SJSA1 (cell line): Measurements from ENCODE around the gene DEPDC1B. TPM values are rescaled to one million over a fixed set of nuclear protein-coding genes. Genes with fewer than 3 reads are reported as not detected.
"Not testable (repeated sequence)": the region's sequence is repeated elsewhere in the genome, so short reads cannot be mapped to it uniquely, and the experiment has no call there.

Experiments used
- DNase-seq, 2 experiments: peaks; one replicate each; pipeline ENCODE4 v3.0.0-alpha.2; 2015 to 2020; ENCODE audit warnings: low spot score in 2 of 2, low read depth in 1 of 2
- H3K27ac ChIP-seq: fragments of 250-450 bp; sonication (Bioruptor Pico); 2 replicates; pipeline ENCODE4 v1.5.1; 2020; ENCODE audit warnings: mild to moderate bottlenecking, moderate library complexity
- H3K27me3 ChIP-seq: fragments of 250-450 bp; sonication (Bioruptor Pico); replicated peaks from 2 replicates; pipeline ENCODE4 v1.5.1; 2020; ENCODE audit warnings: mild to moderate bottlenecking, moderate library complexity
- H3K36me3 ChIP-seq: fragments of 250-450 bp; sonication (Bioruptor Pico); 2 replicates; pipeline ENCODE4 v1.5.1; 2020; ENCODE audit warnings: mild to moderate bottlenecking
- H3K4me1 ChIP-seq: fragments of 250-450 bp; sonication (Bioruptor Pico); replicated peaks from 2 replicates; pipeline ENCODE4 v1.6.1; 2021; ENCODE audit warnings: mild to moderate bottlenecking
- H3K4me3 ChIP-seq: fragments of 250-450 bp; sonication (Bioruptor Pico); 2 replicates; pipeline ENCODE4 v1.5.1; 2020; ENCODE audit warnings: mild to moderate bottlenecking
- H3K9me3 ChIP-seq: fragments of 250-450 bp; sonication (Bioruptor Pico); replicated peaks from 2 replicates; pipeline ENCODE4 v1.5.1; 2020; ENCODE audit warnings: mild to moderate bottlenecking
- total RNA-seq: library from RNA; depleted of rRNA; stranded (reverse); fragments of >200 nt; shearing (Covaris generic); gene quantifications from 2 replicates; pipeline ENCODE4 v1.2.3, GENCODE V29; 2014

Gene DEPDC1B
- total RNA-seq, 1 experiment from 2014 or later, result 20.8 TPM

DNA sequence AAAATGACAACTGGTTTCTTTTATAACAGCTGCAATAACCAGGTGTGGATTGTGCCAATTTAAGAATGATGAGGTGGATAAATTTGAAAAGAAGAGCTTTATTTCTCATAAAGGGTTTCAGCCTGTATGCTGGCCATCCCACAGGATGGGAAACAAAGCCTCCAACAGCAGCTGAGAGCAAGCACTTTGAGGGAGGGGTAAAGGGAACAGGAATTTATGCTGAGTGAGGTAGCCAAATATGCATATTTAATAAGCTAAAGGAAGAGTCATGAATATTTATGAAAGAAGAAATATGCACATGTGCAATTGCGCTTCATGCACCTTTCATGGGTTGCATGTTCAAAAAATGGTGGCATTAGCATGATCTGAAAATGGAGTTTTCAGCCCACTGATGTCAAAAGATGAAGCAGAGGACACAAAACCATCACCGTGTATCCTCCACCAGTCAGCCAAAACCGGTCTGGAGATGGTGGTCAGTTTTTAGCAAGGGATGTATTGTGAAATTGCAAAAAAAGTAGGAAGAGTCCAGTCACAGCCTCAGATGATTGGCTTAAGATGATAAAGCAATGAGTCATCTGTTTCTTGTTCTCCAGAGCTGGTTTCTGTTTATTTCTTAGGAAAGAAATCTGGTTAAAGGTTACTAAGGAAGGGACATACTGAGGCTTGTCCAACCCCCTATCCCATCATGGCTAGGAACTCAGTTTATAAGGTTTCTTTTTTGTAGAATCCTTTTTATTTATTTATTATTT lies 47.9 kb downstream of the DEPDC1B start:
- DNase-seq, result peak in 1 of 2 experiments; percentile 50
- H3K27me3 ChIP-seq, result no peaks in the 10 kb centered on the region
- H3K9me3 ChIP-seq, result peaks cover 3% of the 10 kb centered on the region; the same call in 1 of the 2 replicates
- no peak overlapping the region for H3K4me3 ChIP-seq
- no peak overlapping the region for H3K27ac ChIP-seq
- peaks cover 10% of the 10 kb centered on the region for H3K4me1 ChIP-seq
- H3K36me3 ChIP-seq, result 0 out of 2 replicates have a peak, but pooled peaks cover 3% of the 10 kb centered on the region

DNA sequence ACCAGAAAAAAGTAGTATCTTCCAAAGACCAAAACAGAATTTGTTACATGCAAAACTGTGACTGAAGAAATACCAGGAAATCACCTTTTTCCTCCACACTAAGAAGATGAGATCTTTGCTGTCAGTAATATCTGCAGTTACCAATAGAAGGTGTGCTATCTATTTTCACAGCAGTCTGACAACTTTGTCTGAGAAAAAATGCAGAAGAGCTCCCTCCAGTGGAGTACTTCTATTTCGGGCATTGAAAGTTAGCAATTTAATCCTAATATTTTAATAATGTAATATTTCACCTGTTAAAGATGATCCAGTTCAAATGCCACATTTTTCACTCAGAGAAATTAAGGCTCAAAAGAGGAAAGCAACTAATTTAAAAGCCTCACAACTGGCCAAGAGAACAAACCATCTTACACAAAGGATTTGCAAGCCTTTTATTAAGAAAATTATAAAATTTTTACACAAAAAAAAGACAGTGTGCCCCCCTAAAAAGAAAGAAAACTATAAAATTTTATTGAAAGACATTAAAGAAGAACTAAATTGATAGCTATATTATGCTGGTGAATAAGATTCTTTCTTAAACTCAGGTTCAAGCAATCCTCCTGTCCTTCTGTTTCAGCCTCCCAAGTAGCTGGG lies 50.6 kb downstream of the DEPDC1B start:
- Histone ChIP-seq H3K27me3 (no peaks in the 10 kb centered on the region), H3K9me3 (0 out of 2 replicates have a peak, but pooled peaks cover under 1% of the 10 kb centered on the region), H3K27ac (no peak overlapping the region), H3K36me3 (peaks cover 1% of the 10 kb centered on the region; the same call in 1 of the 2 replicates), H3K4me1 (peaks cover 10% of the 10 kb centered on the region), H3K4me3 (no peak overlapping the region)
- no peak for DNase-seq

DNA sequence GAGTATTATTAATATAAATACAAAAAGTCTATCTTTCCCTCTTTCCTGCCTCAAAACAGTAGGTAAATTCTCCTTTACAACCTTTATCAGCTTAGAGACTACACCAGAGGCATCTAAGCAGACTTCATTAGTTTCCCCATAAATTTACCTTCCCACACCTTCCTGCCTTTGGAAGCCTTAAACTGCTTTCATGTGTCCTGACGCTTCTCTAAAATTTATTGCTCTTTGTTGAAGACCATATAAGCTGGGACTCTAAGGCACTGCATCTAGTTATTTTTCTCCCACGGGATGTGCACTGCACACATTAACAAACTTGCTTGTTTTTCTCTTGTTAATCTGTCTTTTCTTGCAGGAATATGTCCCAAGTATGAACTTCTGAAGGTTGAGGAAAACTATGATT lies 51.8 kb downstream of the DEPDC1B start:
- H3K27me3 ChIP-seq, result no peaks in the 10 kb centered on the region
- H3K36me3 ChIP-seq, result peaks cover 10% of the 10 kb centered on the region; the same call in 1 of the 2 replicates
- H3K27ac ChIP-seq, result no peak overlapping the region
- no peak for DNase-seq
- H3K4me1 ChIP-seq, result peaks cover 10% of the 10 kb centered on the region
- no peak overlapping the region for H3K4me3 ChIP-seq
- H3K9me3 ChIP-seq, result no peaks in the 10 kb centered on the region

DNA sequence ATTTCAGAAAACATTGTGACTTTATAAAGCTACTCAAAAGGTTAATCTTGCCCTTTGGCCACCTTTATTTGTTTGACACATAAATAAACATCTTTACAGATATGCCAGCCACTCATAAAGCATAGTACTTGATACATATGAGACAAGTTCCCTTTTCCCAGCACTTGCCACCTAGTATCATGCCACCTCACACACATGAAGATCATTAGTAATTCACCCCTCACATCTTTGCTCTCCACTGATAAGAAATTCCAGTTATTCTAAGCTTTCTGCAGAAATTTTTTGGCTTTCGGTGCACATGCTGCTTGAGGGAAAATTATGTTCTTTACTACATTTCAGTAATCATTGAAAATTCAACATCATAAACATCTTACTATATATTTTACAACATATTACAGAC lies 59.1 kb downstream of the DEPDC1B start:
- no peak overlapping the region for H3K27ac ChIP-seq
- peaks cover 25% of the 10 kb centered on the region for H3K36me3 ChIP-seq
- H3K9me3 ChIP-seq, result no peaks in the 10 kb centered on the region
- H3K27me3 ChIP-seq, result no peaks in the 10 kb centered on the region
- DNase-seq, result no peak
- no peak overlapping the region for H3K4me3 ChIP-seq
- H3K4me1 ChIP-seq, result no peaks in the 10 kb centered on the region

DNA sequence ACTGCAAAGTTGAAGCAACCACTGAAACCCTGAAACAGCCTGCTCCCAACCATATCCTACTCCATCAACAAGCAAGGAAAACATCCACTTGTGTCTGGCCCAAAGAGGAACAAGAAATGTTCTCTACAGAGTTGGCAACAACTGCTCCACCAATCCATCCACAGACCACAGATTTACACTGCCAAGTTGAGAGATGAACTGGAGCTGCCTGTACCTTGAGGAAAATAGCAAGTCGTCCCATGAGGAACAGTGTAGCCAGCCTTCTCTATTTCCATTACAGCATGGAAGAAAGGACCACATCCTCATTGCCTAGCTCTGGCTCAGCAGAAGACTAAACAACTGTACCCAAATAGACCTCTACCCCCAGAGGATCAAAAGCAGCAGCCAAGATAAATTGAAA lies 60.4 kb downstream of the DEPDC1B start:
- Histone ChIP-seq H3K36me3 (peaks cover 25% of the 10 kb centered on the region), H3K27ac (no peak overlapping the region), H3K4me1 (no peaks in the 10 kb centered on the region), H3K4me3 (no peak overlapping the region), H3K27me3 (no peaks in the 10 kb centered on the region), H3K9me3 (no peaks in the 10 kb centered on the region)
- no peak for DNase-seq

DNA sequence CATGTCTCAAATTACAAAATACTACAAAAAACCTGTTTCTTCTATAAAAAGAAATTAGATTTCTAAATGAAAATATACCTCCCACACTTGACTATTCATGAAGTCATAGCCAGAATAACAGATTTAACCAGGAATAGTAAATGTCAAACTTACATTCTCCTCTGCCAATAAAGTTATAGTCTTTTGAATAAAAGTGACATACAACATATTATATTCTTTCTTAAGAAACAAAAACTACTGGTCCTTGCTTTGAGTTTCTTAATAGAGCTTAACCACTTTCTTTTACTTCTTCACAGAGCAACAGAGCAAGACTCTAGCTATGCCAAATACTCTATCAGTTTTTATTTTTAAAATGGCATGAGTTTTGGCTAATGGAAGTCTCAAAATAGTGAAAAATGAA lies 61.7 kb downstream of the DEPDC1B start:
- no peak for DNase-seq
- Histone ChIP-seq H3K36me3 (peaks cover 16% of the 10 kb centered on the region), H3K4me3 (no peak overlapping the region), H3K9me3 (no peaks in the 10 kb centered on the region), H3K4me1 (no peaks in the 10 kb centered on the region), H3K27ac (no peak overlapping the region), H3K27me3 (no peaks in the 10 kb centered on the region)

DNA sequence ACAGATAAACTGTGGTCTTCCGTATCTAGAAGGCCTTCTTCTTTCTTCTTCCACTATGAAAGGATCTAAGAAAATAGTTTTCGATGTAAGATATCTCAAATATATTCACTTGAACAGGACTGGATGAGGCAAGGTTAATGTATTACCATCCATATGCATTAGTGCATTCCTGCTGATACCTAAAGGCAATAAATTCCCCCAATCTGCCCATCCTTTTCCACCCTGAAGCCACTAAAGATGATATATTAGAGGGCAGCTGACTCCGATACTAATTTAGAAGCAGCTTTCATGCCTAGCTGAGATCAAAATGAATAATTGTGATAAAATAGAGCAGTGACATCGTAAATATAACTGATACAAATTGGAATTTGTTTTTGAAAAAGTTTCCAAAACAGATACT lies 63.3 kb downstream of the DEPDC1B start:
- Histone ChIP-seq H3K4me3 (no peak overlapping the region), H3K36me3 (peaks cover 8% of the 10 kb centered on the region), H3K27ac (no peak overlapping the region), H3K9me3 (no peaks in the 10 kb centered on the region), H3K4me1 (no peaks in the 10 kb centered on the region), H3K27me3 (no peaks in the 10 kb centered on the region)
- no peak for DNase-seq

DNA sequence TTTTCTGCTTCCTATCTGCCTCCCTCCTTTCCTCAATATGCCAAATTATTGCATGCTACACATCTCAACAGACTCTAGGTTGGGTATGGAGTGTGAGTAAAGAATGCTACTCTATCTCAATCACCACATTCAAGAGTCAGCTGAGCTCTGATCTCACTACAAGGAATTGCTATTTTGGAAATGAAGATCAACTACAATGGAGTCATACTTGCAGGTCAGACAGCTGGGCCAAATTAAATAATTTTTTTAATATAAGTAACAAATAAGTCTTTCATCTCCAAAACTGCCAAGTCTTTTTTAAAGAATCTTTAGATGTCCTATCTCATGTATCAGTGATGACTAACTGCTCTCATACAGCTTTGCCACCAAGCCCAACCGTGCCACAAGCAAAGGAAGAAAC lies 64.0 kb downstream of the DEPDC1B start:
- no peak for DNase-seq
- Histone ChIP-seq H3K36me3 (peaks cover 14% of the 10 kb centered on the region), H3K9me3 (no peaks in the 10 kb centered on the region), H3K4me1 (no peaks in the 10 kb centered on the region), H3K27me3 (no peaks in the 10 kb centered on the region), H3K4me3 (no peak overlapping the region), H3K27ac (no peak overlapping the region)

DNA sequence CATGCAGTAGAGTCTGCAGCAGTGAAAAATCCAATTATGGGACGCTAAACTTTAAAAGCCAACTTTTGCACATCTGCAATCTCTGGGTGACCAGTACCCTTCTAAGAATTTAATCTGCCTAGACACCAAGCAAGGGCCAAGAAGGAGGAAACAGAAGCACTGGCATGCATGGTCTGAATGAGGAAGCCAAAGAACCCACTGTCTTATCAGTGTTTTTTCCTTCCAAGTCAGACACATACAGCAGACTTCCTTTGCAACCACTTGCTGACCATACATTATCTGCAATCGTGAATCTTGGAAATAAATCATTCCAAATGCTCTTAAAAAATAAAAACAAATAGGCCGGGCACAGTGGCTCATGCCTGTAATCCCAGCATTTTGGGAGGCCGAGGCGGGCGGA lies 65.9 kb downstream of the DEPDC1B start:
- H3K9me3 ChIP-seq, result no peaks in the 10 kb centered on the region
- DNase-seq, result no peak
- no peaks in the 10 kb centered on the region for H3K27me3 ChIP-seq
- H3K4me3 ChIP-seq, result no peak overlapping the region
- peaks cover 25% of the 10 kb centered on the region for H3K36me3 ChIP-seq
- H3K27ac ChIP-seq, result no peak overlapping the region
- H3K4me1 ChIP-seq, result no peaks in the 10 kb centered on the region

DNA sequence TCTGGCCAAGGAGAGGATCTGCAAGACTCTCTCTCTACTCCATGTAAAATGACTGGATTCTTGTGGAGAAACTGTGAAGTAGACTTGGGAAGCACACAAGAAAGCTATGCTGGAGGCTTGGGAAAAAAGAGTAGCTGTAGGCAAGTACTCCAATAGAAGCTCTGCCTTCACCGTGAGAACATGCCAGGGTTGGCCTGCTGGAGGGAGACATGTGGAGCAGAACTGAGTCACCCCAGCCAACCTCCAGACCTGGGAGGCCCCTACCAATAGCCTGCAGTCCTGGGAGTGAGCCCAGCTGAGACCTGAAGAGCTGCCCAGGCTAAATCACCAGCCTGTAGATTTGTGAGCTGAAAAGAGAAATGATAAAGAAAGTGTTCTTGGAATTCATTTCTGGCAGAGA lies 66.6 kb downstream of the DEPDC1B start:
- no peak overlapping the region for H3K27ac ChIP-seq
- H3K4me1 ChIP-seq, result no peaks in the 10 kb centered on the region
- no peaks in the 10 kb centered on the region for H3K9me3 ChIP-seq
- no peaks in the 10 kb centered on the region for H3K27me3 ChIP-seq
- DNase-seq, result no peak
- no peak overlapping the region for H3K4me3 ChIP-seq
- peaks cover 26% of the 10 kb centered on the region for H3K36me3 ChIP-seq

DNA sequence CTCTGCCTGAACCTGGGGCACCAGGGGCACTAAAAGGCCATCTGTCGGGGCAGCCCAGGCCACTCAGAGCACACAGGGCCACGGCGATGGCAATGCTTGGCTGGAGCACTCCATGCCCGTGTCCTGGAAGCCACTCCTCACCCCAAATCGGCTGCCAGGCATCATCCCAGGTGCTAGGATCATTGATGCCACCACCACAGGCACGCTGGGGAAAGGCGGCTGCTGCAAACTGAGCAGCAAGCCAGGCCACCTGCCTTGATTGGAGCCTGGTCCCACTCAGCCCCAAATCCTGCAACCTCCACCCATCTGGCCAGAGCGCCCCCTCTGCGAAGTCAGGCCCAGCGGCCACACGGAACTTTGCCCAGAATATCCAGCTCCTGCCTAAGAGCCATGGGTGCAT lies 67.8 kb downstream of the DEPDC1B start:
- Histone ChIP-seq H3K27me3 (no peaks in the 10 kb centered on the region), H3K9me3 (no peaks in the 10 kb centered on the region), H3K4me1 (no peaks in the 10 kb centered on the region), H3K27ac (no peak overlapping the region), H3K4me3 (no peak overlapping the region), H3K36me3 (peaks cover 23% of the 10 kb centered on the region)
- no peak for DNase-seq

DNA sequence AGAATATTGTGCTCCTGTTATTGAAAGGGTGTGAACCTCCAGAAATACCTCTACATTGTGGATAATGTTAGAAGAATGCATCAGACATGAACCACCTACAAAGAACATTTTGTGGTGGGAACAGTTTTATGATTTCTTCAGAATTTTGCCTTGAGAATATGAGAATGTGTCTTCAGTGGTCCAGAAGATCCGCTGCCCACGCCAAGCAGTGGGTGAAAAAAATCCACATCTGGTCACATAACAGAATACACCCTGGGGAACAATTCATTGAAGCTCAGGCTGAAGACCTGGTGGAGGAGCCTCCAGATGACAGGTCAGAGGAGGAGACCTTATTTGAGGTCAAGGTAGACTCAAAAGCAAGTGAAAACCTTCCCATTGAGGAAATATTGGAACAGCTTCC lies 69.1 kb downstream of the DEPDC1B start:
- Histone ChIP-seq H3K27ac (no peak overlapping the region), H3K4me1 (no peaks in the 10 kb centered on the region), H3K9me3 (no peaks in the 10 kb centered on the region), H3K36me3 (peaks cover 23% of the 10 kb centered on the region), H3K27me3 (no peaks in the 10 kb centered on the region), H3K4me3 (no peak overlapping the region)
- no peak for DNase-seq

DNA sequence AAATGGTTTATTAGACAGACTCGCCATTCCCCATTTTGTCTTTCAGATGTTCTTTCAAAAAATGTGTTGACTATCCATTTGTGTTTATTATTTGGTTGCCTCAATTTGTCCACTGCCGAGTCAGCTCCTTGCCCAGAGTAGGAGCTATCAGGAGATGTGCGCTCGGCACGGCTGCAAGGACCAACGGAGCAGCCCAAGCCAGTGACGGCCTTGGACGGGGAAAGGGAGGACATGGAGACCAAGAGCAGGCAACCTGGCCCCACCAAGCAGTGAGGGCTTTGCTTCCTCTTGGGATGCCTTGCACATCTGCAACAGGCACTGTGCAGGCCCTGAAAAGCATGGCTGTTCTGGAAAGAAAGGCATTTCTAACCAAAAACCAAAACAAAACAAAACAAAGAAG lies 69.8 kb downstream of the DEPDC1B start:
- DNase-seq, result no peak
- Histone ChIP-seq H3K4me3 (no peak overlapping the region), H3K27ac (no peak overlapping the region), H3K36me3 (peaks cover 23% of the 10 kb centered on the region), H3K4me1 (no peaks in the 10 kb centered on the region), H3K27me3 (no peaks in the 10 kb centered on the region), H3K9me3 (no peaks in the 10 kb centered on the region)

DNA sequence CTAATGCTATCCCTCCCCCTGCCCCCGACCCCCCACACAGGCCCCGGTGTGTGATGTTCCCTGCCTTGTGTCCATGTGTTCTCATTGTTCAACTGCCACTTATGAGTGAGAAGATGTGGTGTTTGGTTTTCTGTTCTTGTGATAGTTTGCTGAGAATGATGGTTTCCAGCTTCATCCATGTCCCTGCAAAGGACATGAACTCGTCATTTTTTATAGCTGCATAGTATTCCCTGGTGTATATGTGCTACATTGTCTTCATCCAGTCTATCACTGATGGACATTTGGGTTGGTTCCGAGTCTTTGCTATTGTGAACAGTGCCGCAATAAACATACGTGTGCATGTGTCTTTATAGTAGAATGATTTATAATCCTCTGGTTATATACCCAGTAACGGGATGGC lies 75.1 kb downstream of the DEPDC1B start:
- H3K4me1 ChIP-seq, H3K27me3 ChIP-seq, H3K36me3 ChIP-seq, H3K4me3 ChIP-seq, H3K9me3 ChIP-seq, H3K27ac ChIP-seq, DNase-seq: not testable (repeated sequence)
